ENCODE measurements around the gene BAX. TPM values are rescaled to one million over a fixed set of nuclear protein-coding genes. Genes with fewer than 3 reads are reported as not detected.

The BAX gene
- total and polyA plus RNA-seq, 9 of the 15 experiments (the other 6 are each of a cell fraction or from before 2014, with no cell fraction given), result 3.2 to 95.4 (median 44.5) TPM

GRCh38 chr19:48965806-48966540 lies 11.3 kb downstream of the BAX start (continued):
- TF ChIP-seq TCFL5 (CRISPR knock-in tag; conservative IDR thresholded peaks at IDR 0.05) (no peak), FOXP1 (CRISPR knock-in tag; IDR thresholded peaks at IDR 0.05) (no peak), ZBTB8A (IDR thresholded peaks at IDR 0.05; ENCODE audit: partially characterized antibody) (no peak), ZNF695 (CRISPR knock-in tag; IDR thresholded peaks at IDR 0.05) (no peak), EP300 (IDR thresholded peaks at IDR 0.05; ENCODE audit: low read length) (no peak), TSC22D4 (tag; IDR thresholded peaks at IDR 0.05) (no peak), MCM7 (IDR thresholded peaks at IDR 0.05) (no peak), POLR2H (tag; IDR thresholded peaks at IDR 0.05; ENCODE audit: low read depth) (no peak), E2F6 (IDR thresholded peaks at IDR 0.05; ENCODE audit: borderline replicate concordance in 1 of 2, extremely low read depth in 1 of 2, insufficient read depth in 1 of 2, insufficient read length in 1 of 2, low read depth in 1 of 2, low read length in 1 of 2, poor library complexity in 1 of 2, severe bottlenecking in 1 of 2) (no peak), RAD51 (IDR thresholded peaks at IDR 0.05; ENCODE audit: borderline replicate concordance, low read depth) (no peak), CBFA2T3 (IDR thresholded peaks at IDR 0.05) (no peak), RBBP5 (IDR thresholded peaks at IDR 0.05; ENCODE audit: borderline replicate concordance, insufficient read depth, low read length, poor library complexity, severe bottlenecking) (no peak), TFAM (CRISPR knock-in tag; conservative IDR thresholded peaks at IDR 0.05) (no peak), SFPQ (IDR thresholded peaks at IDR 0.05; ENCODE audit: low read depth, low read length) (no peak), PTRF (tag; IDR thresholded peaks at IDR 0.05) (no peak), GABPB1 (CRISPR knock-in tag; IDR thresholded peaks at IDR 0.05) (no peak), NFXL1 (CRISPR knock-in tag; IDR thresholded peaks at IDR 0.05) (no peak), CBX2 (IDR thresholded peaks at IDR 0.05; ENCODE audit: insufficient read depth, low read length, poor library complexity, severe bottlenecking) (no peak), PURB (CRISPR knock-in tag; IDR thresholded peaks at IDR 0.05; ENCODE audit: low read depth) (no peak), ZBTB9 (CRISPR knock-in tag; IDR thresholded peaks at IDR 0.05) (no peak; the same call in 1 of the 2 replicates), NR0B1 (IDR thresholded peaks at IDR 0.05; ENCODE audit: partially characterized antibody) (no peak)
